A549 treated with DMSO at 1 μM for 4 hours (cell line): ENCODE data around the gene CEP135. TPM values are rescaled to one million over a fixed set of nuclear protein-coding genes. Genes with fewer than 3 reads are reported as not detected.

Experiments
- total RNA-seq: library from RNA; stranded (reverse); fragments of 200-300 nt; extraction: Qiagen RNA extraction; gene quantifications from 5 replicates; pipeline ENCODE4 v1.2.3, GENCODE V29; 2022; ENCODE audit warnings: low read depth

Gene CEP135, protein sequence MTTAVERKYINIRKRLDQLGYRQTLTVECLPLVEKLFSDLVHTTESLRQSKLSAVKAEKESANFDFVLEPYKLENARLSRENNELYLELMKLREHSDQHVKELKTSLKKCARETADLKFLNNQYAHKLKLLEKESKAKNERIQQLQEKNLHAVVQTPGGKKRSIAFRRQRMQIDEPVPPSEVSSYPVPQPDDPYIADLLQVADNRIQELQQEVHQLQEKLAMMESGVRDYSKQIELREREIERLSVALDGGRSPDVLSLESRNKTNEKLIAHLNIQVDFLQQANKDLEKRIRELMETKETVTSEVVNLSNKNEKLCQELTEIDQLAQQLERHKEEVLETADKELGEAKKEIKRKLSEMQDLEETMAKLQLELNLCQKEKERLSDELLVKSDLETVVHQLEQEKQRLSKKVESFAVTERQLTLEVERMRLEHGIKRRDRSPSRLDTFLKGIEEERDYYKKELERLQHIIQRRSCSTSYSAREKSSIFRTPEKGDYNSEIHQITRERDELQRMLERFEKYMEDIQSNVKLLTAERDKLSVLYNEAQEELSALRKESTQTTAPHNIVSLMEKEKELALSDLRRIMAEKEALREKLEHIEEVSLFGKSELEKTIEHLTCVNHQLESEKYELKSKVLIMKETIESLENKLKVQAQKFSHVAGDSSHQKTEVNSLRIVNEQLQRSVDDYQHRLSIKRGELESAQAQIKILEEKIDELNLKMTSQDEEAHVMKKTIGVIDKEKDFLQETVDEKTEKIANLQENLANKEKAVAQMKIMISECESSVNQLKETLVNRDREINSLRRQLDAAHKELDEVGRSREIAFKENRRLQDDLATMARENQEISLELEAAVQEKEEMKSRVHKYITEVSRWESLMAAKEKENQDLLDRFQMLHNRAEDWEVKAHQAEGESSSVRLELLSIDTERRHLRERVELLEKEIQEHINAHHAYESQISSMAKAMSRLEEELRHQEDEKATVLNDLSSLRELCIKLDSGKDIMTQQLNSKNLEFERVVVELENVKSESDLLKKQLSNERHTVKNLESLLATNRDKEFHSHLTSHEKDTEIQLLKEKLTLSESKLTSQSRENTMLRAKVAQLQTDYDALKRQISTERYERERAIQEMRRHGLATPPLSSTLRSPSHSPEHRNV
- 5.4 to 7.3 TPM (median 6.3 TPM) in 5 replicates for total RNA-seq

DNA sequence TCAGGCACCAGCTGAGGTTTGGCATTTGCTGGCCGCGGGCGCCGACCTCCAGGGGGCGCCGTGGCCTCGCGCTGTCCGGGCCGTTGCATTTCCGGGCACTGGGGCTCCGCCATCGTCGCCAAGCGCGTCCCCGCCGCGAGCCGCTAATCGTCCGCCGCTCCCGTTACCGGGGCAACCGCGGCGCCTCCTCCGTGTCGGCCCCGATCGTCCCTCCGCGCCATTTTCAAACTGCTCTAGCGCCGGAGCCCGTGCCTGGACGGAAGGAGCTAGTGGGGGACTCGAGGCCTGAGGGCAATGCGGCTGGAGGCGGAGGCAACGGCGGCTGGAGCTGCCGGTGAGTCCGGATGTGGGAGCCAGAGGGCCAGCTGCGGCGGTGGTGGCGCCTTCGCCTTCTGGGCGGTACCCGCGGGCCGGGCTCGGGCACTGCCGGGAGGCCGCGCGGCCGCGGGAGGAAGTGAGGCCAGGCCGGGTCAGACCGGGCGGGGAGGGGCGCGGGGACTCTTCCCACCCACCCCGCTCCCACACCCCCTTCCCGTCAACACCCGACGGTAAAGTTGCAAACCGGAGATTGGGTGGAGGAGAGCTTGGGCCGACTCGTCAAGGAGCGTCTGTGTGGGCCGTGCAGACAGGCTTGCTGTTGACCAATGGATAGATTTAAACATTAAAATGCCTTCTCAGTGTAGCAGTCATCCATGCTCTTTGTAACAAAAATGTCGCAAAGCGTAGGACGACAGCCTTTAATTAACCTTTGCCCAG lies at the start of gene CEP135:
Gene CEP135, plus strand, starts transcription at position 220 of the 756 bp plus-strand sequence. CDS start 3,186 bp downstream, outside the sequence.

Other genes with a start within 250 kb of the CEP135 start
- gene EXOC1L, start 129.2 kb upstream of the CEP135 start, total RNA-seq, result not detected in 5 replicates
- gene EXOC1, start 95.3 kb upstream of the CEP135 start, total RNA-seq, result 13.1 to 16.8 TPM (median 16.2 TPM) in 5 replicates